Lung (tissue), 16 donors: Measurements from ENCODE around the gene EXOSC7. TPM values are rescaled to one million over a fixed set of nuclear protein-coding genes. Genes with fewer than 3 reads are reported as not detected.

ENCODE experiments used
- ATAC-seq: fragments of 200-7000 bp; cut with Tn5 transposase; one replicate; pipeline ENCODE4 v1.9.1; 2020; ENCODE audit warnings: moderate number of reproducible peaks; ENCODE audit not compliant: insufficient read depth, low FRiP score
- DNase-seq, 3 donors: peaks; one replicate each; pipeline ENCODE4 v3.0.0-alpha.2; 2013 to 2017
- H3K27ac ChIP-seq, 2 donors: one replicate each; pipeline ENCODE4 v1.5.1; 2013; ENCODE audit warnings: mild to moderate bottlenecking in 2 of 2, moderate library complexity in 2 of 2, control low read depth in 1 of 2, inconsistent platforms in 1 of 2, low read depth in 1 of 2, low read length in 1 of 2
- H3K27me3 ChIP-seq, 3 donors: one replicate each; pipeline ENCODE4 v1.5.1; 2013; ENCODE audit warnings: low read length in 2 of 3; ENCODE audit not compliant: control insufficient read depth in 3 of 3, insufficient read depth in 3 of 3
- H3K36me3 ChIP-seq, 4 donors: one replicate each; pipeline ENCODE4 v1.5.1; 2013; ENCODE audit warnings: low read length in 4 of 4, mild to moderate bottlenecking in 1 of 4, moderate library complexity in 1 of 4; ENCODE audit not compliant: control insufficient read depth in 4 of 4, insufficient read depth in 4 of 4
- H3K4me1 ChIP-seq, 5 donors: one replicate each; pipeline ENCODE4 v1.5.1; 2013; ENCODE audit warnings: low read length in 5 of 5, mild to moderate bottlenecking in 2 of 5, moderate library complexity in 1 of 5; ENCODE audit not compliant: control insufficient read depth in 5 of 5, insufficient read depth in 5 of 5
- H3K4me3 ChIP-seq: one replicate; pipeline ENCODE4 v1.5.1; 2013; ENCODE audit warnings: mild to moderate bottlenecking, control low read depth, moderate library complexity
- H3K9ac ChIP-seq, 2 donors: one replicate each; pipeline ENCODE4 v1.5.1; 2013; ENCODE audit warnings: low read length in 2 of 2, control low read depth in 1 of 2; ENCODE audit not compliant: insufficient read depth in 1 of 2
- H3K9me3 ChIP-seq, 4 donors: one replicate each; pipeline ENCODE4 v1.5.1; 2013; ENCODE audit warnings: low read length in 3 of 4, mild to moderate bottlenecking in 1 of 4, moderate library complexity in 1 of 4; ENCODE audit not compliant: control insufficient read depth in 4 of 4, insufficient read depth in 3 of 4
- CTCF ChIP-seq: IDR thresholded peaks from 2 replicates; pipeline ENCODE4 v1.5.1; 2012; ENCODE audit warnings: mild to moderate bottlenecking; ENCODE audit errors: control extremely low read depth, extremely low read depth
- WGBS, 2 donors: extraction: QIAGEN DNeasy Blood & Tissue Kit; methylation state at CpG; one replicate each; pipeline ENCODE4 v1.1.7; 2013; 5-methylcytosine and 5-hydroxymethylcytosine counted together
- long read RNA-seq, 5 donors: transcript quantifications; one replicate each; lab custom pipeline, GENCODE V29; 2026
- polyA plus RNA-seq, 2 donors: library from polyadenylated mRNA; stranded (reverse); fragments of 200-250 nt; gene quantifications; one replicate each; pipeline ENCODE4 v1.2.1, GENCODE V29; 2013
- total RNA-seq, 2 donors: library from RNA; depleted of rRNA in 1 of 2; stranded (reverse); fragments of >200 nt in 1 of 2; gene quantifications; one replicate each; pipeline ENCODE4 v1.2.1, GENCODE V29; 2014 to 2021
- donor health status: control.
- donor health status: control.
- donor health status: Bipolar disorder and iron deficiency.
- donor health status: healthy.
- donor health status: DM: yes; HTN: yes; CAD: no.

The EXOSC7 gene
- total RNA-seq (10 to 100 TPM; 37.4 to 52.3 TPM), polyA plus RNA-seq (10 to 100 TPM; 40.8 to 67.2 TPM)
- long read RNA-seq, donor 1, transcript EXOSC7-210 (9 exons, 1,395 nt), result minor isoform, 5 of 28 reads
- long read RNA-seq, donor 1, transcript EXOSC7-201 (8 exons, 1,055 nt), result major isoform, 18 of 28 reads
- long read RNA-seq, donor 1, partial matches to known transcripts, result 0 of 28 reads
- long read RNA-seq, donor 1, other reads (novel, unspliced or antisense), result 0 of 28 reads
- long read RNA-seq, donor 2, transcript EXOSC7-201 (8 exons, 1,055 nt), result major isoform, 7 of 8 reads
- long read RNA-seq, donor 2, partial matches to known transcripts, result 0 of 8 reads
- long read RNA-seq, donor 2, other reads (novel, unspliced or antisense), result 0 of 8 reads
- long read RNA-seq, donor 3, transcript EXOSC7-201 (8 exons, 1,055 nt), result major isoform, 12 of 18 reads
- long read RNA-seq, donor 3, partial matches to known transcripts, result 0 of 18 reads
- long read RNA-seq, donor 3, other reads (novel, unspliced or antisense), result 0 of 18 reads
- long read RNA-seq, donor 4, transcript EXOSC7-201 (8 exons, 1,055 nt), result major isoform, 8 of 32 reads
- long read RNA-seq, donor 4, partial matches to known transcripts, result 21 of 32 reads
- long read RNA-seq, donor 4, other reads (novel, unspliced or antisense), result 0 of 32 reads
- long read RNA-seq, donor 5, transcript EXOSC7-209 (3 exons, 1,647 nt), result minor isoform, 6 of 27 reads
- long read RNA-seq, donor 5, transcript EXOSC7-210 (9 exons, 1,395 nt), result minor isoform, 5 of 27 reads
- long read RNA-seq, donor 5, transcript EXOSC7-201 (8 exons, 1,055 nt), result major isoform, 15 of 27 reads
- long read RNA-seq, donor 5, partial matches to known transcripts, result 0 of 27 reads
- long read RNA-seq, donor 5, other reads (novel, unspliced or antisense), result 0 of 27 reads

DNA sequence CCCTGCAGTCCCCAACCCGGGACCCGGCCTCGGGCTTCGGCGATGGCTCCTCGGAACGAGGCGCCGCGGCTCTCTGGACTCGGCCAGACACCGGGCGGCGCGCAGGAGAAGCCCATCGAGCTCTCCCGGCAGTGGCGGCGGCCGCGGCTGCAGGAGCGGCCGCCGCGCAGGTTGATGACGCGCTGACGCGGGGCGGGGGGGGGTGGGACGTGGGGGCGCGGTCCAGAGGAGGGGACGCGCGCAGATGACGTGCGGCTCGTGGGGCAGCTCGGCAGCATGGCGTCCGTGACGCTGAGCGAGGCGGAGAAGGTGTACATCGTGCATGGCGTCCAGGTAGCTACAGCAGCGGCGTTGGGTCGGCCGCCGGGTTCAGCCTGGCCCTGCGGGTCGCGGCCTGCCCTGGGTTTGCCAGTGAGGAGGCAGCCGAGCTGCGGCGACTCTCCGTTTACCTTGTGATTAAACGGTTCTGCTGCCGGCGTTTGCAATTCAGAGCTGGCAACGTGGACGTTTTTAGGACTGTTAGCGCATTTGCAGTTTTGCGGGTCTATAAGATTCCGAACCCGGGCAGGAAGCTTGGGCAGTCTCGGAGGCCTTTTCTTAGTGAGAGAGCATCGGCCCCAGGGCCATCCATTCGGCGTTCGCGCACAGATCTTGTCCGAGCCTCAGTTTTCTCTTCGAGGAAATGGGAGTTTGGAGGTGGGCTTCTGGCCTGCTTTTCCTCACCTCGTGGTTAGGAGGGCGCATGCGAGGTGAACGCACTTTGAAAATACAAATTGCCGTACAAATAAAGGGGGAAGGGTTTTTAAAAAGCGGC, at the start of gene EXOSC7, which contains the start of gene ZDHHC3:
Gene EXOSC7, plus strand, starts transcription at position 243 of the 814 bp plus-strand sequence. Its CDS starts 34 bp downstream, at position 277.
Gene ZDHHC3, minus strand, starts transcription at position 173 of the 814 bp plus-strand sequence. CDS start 16,738 bp downstream, outside the sequence.
- TF ChIP-seq CTCF, result no peak
- Histone ChIP-seq H3K36me3 (no peaks in the 10 kb centered on the region), H3K4me3 (peak within 1 kb of the TSS; percentile 99), H3K4me1 (peaks cover 0 to 18% (median 4%) of the 10 kb centered on the region in 5 donors), H3K9me3 (no peaks in the 10 kb centered on the region), H3K9ac (peak within 1 kb of the TSS; percentile 73 to 80), H3K27ac (peak within 1 kb of the TSS; percentile 94 to 98), H3K27me3 (no peaks in the 10 kb centered on the region)
- peak; percentile 89 to 94 (median 92) for DNase-seq
- ATAC-seq, result peak; percentile 93
- WGBS, 2 donors, result 0% methylated on average over 74 to 82 of the region's 82 CpGs

DNA sequence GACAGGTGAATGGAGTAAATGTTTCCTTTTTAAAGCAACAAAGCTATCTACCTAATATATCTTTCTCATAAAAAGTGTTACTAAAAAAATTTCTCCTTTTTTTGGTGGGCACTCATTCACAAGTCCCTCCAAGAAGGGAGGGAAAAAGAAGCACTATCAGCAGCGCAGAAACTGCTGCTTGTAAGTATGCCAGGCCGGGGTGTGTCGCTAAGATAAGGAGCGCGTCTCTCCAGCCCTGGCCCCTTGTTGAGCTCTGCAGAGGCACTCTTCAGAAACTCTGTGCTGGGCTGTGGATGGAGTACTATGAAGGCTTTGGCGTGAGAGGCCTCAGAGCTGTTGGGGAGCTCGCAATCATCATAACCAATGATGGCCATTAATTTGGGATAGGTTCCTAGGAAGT, 49.1 kb upstream of the EXOSC7 start:
- Histone ChIP-seq H3K9me3 (no peaks in the 10 kb centered on the region), H3K27me3 (no peaks in the 10 kb centered on the region), H3K4me1 (peaks cover 0 to 5% (median 0%) of the 10 kb centered on the region in 5 donors), H3K36me3 (peaks cover 6 to 50% (median 18%) of the 10 kb centered on the region in 4 donors), H3K4me3 (no peak overlapping the region), H3K9ac (no peak overlapping the region), H3K27ac (no peak overlapping the region)
- TF ChIP-seq CTCF, result no peak
- no peak for ATAC-seq
- 70 to 86% methylated on average over 7 of the region's 7 CpGs for WGBS, 2 donors
- peak in 2 of 3 donors; percentile 11 to 19 for DNase-seq

- H3K4me1 ChIP-seq, result peaks cover 0 to 5% (median 0%) of the 10 kb centered on the region in 5 donors
- ATAC-seq (no peak), DNase-seq (no peak)
- H3K36me3 ChIP-seq, result peaks cover 6 to 49% (median 19%) of the 10 kb centered on the region in 4 donors
- TF ChIP-seq CTCF, result no peak
- no peaks in the 10 kb centered on the region for H3K27me3 ChIP-seq
- no peaks in the 10 kb centered on the region for H3K9me3 ChIP-seq
- H3K27ac ChIP-seq, result no peak overlapping the region
- H3K9ac ChIP-seq, result no peak overlapping the region
- WGBS, 2 donors, result 95 to 100% methylated on average over 7 of the region's 7 CpGs
- no peak overlapping the region for H3K4me3 ChIP-seq
These were observed 48.7 kb upstream of the EXOSC7 start for GRCh38 chr3:44927371-44927770.
